Prostate gland (tissue), 2 donors: Measurements from ENCODE around the gene MYZAP. TPM values are rescaled to one million over a fixed set of nuclear protein-coding genes. Genes with fewer than 3 reads are reported as not detected.
"Not testable (repeated sequence)": the region's sequence is repeated elsewhere in the genome, so short reads cannot be mapped to it uniquely, and the experiment has no call there.

Experiments used
- DNase-seq: peaks from one replicate; pipeline ENCODE4 v3.0.0-alpha.2; 2019; ENCODE audit warnings: low spot score
- H3K27ac ChIP-seq, 2 donors: fragments of 200-600 bp; sonication (generic); 2 replicates each; pipeline ENCODE4 v1.5.1; 2017 to 2019
- H3K27me3 ChIP-seq: fragments of 200-600 bp; sonication (generic); replicated peaks from 2 replicates; pipeline ENCODE4 v1.5.1; 2019; ENCODE audit not compliant: insufficient read depth
- H3K36me3 ChIP-seq, 2 donors: fragments of 200-600 bp; sonication (generic); 1 replicate in 1 of 2; 2 replicates in 1 of 2; pipeline versions ENCODE4 v1.5.1 to v1.8.1; 2017 to 2019
- H3K4me1 ChIP-seq: fragments of 200-600 bp; sonication (generic); replicated peaks from 2 replicates; pipeline ENCODE4 v1.5.1; 2019
- H3K4me3 ChIP-seq, 2 donors: fragments of 200-600 bp; sonication (generic); 2 replicates each; pipeline ENCODE4 v1.5.1; 2017 to 2019
- H3K9me3 ChIP-seq: fragments of 200-600 bp; sonication (generic); 2 replicates; pipeline ENCODE4 v1.5.1; 2017
- POLR2A ChIP-seq: fragments of 450-650 bp; IDR thresholded peaks from one replicate; pipeline ENCODE4 v1.6.1; 2016; ENCODE audit warnings: antibody characterized with exemption, mild to moderate bottlenecking
- POLR2AphosphoS5 ChIP-seq: sonication (generic); formaldehyde crosslinking; IDR thresholded peaks from one replicate; pipeline ENCODE4 v1.6.1; 2017; ENCODE audit warnings: antibody characterized with exemption
- WGBS: methylation state at CpG from one replicate; pipeline ENCODE4 v1.1.5; 2018; 5-methylcytosine and 5-hydroxymethylcytosine counted together
- intact Hi-C: fragments of 100-400 bp; cut with DNase I; formaldehyde crosslinking; loops from one replicate; pipeline ENCODE4 v1.14.2; 2022
- total RNA-seq, 2 donors: library from RNA; depleted of rRNA; stranded (reverse); fragments of >200 nt; gene quantifications; one replicate each; pipeline ENCODE4 v1.1.0, GENCODE V29; 2016
- TF ChIP-seq, protein P1 (sequence below), 4 experiments: fragments of 200-600 bp in 2 of 4; fragments of 450-650 bp in 2 of 4; sonication (generic) in 2 of 4; IDR thresholded peaks; 1 replicate in 3 of 4; 2 replicates in 1 of 4; pipeline ENCODE4 v1.5.1; 2016 to 2019; ENCODE audit warnings: antibody characterized with exemption in 4 of 4, mild to moderate bottlenecking in 2 of 4, moderate library complexity in 2 of 4

MYZAP gene
- total RNA-seq, 2 donors from 2014 or later: 14.9 to 25.1 TPM

- H3K4me3 ChIP-seq: no peak overlapping the region
- no peaks in the 10 kb centered on the region for H3K27me3 ChIP-seq
- no peaks in the 10 kb centered on the region for H3K9me3 ChIP-seq
- intact Hi-C loops: loop anchor here (2.0 kb wide), 3 partner anchors 15 to 51 kb away; no protein-coding TSS in a partner anchor
- H3K36me3 ChIP-seq: no peaks in the 10 kb centered on the region
- DNase-seq: peak; percentile 90
- peak; percentile 87 for TF ChIP-seq POLR2AphosphoS5
- TF ChIP-seq, protein P1, sequence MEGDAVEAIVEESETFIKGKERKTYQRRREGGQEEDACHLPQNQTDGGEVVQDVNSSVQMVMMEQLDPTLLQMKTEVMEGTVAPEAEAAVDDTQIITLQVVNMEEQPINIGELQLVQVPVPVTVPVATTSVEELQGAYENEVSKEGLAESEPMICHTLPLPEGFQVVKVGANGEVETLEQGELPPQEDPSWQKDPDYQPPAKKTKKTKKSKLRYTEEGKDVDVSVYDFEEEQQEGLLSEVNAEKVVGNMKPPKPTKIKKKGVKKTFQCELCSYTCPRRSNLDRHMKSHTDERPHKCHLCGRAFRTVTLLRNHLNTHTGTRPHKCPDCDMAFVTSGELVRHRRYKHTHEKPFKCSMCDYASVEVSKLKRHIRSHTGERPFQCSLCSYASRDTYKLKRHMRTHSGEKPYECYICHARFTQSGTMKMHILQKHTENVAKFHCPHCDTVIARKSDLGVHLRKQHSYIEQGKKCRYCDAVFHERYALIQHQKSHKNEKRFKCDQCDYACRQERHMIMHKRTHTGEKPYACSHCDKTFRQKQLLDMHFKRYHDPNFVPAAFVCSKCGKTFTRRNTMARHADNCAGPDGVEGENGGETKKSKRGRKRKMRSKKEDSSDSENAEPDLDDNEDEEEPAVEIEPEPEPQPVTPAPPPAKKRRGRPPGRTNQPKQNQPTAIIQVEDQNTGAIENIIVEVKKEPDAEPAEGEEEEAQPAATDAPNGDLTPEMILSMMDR (IDR thresholded peaks at IDR 0.05): peak; percentile 24 to 87 (median 69)
- TF ChIP-seq POLR2A: no peak
- WGBS: 25% methylated on average over 3 of the region's 3 CpGs
- peak overlapping the region; percentile 65 to 74 for H3K27ac ChIP-seq
- peaks cover 15% of the 10 kb centered on the region for H3K4me1 ChIP-seq
These were observed 20.2 kb downstream of the MYZAP start for GRCh38 chr15:57611938-57612337.

- no peak overlapping the region for H3K4me3 ChIP-seq
- H3K27ac ChIP-seq: no peak overlapping the region
- H3K9me3 ChIP-seq: no peaks in the 10 kb centered on the region
- no peaks in the 10 kb centered on the region for H3K36me3 ChIP-seq
- WGBS: 71% methylated on average over 7 of the region's 7 CpGs
- TF ChIP-seq POLR2AphosphoS5 (no peak), POLR2A (no peak)
- TF ChIP-seq, protein P1 (IDR thresholded peaks at IDR 0.05): no peak
- H3K4me1 ChIP-seq: peaks cover 13% of the 10 kb centered on the region
- no peaks in the 10 kb centered on the region for H3K27me3 ChIP-seq
- DNase-seq: no peak
- intact Hi-C loops: no loop called here
These were observed 22.5 kb downstream of the MYZAP start for GRCh38 chr15:57614241-57614640.

GRCh38 chr15:57615951-57616496 is 24.3 kb downstream of the MYZAP start:
- H3K4me3 ChIP-seq, H3K9me3 ChIP-seq, H3K27ac ChIP-seq, DNase-seq, intact Hi-C loops, H3K27me3 ChIP-seq, H3K4me1 ChIP-seq, H3K36me3 ChIP-seq: not testable (repeated sequence)
- WGBS: 88% methylated on average over 8 of the region's 8 CpGs

GRCh38 chr15:57618325-57618724 is 26.6 kb downstream of the MYZAP start:
- 90% methylated on average over 1 of the region's 1 CpG for WGBS
- H3K9me3 ChIP-seq: no peaks in the 10 kb centered on the region
- intact Hi-C loops: no loop called here

DNA sequence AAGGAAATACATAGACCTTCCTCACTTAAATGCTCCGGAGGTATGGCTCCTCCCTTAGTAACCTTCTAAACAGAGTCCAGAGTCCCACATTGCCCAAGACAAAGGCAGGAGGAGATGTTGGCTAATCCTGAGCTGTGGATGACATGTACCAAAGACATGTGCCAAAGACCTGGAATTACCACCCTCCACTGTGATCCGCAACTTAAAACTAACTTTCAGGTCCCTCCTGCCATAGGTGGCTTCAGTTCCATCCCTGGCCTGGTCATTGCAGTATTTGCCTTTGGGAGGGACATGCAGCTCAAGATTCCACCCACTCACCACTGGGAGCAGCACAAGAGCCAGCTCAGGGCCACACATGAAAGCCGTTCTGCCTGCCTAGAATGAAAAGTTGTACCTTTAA is 28.0 kb downstream of the MYZAP start:
- intact Hi-C loops: no loop called here
- WGBS: 89% methylated on average over 3 of the region's 3 CpGs
- TF ChIP-seq POLR2AphosphoS5 (no peak), POLR2A (no peak)
- TF ChIP-seq, protein P1 (IDR thresholded peaks at IDR 0.05): no peak

More at GRCh38 chr15:57618325-57618724, 26.6 kb downstream of the MYZAP start:
- no peak for TF ChIP-seq POLR2AphosphoS5
- TF ChIP-seq POLR2A: no peak
- TF ChIP-seq, protein P1 (IDR thresholded peaks at IDR 0.05): no peak
- H3K36me3 ChIP-seq: no peaks in the 10 kb centered on the region
- no peak for DNase-seq
- no peaks in the 10 kb centered on the region for H3K27me3 ChIP-seq
- no peak overlapping the region for H3K4me3 ChIP-seq
- H3K27ac ChIP-seq: no peak overlapping the region
- no peaks in the 10 kb centered on the region for H3K4me1 ChIP-seq

More for the DNA sequence above, 28.0 kb downstream of the MYZAP start:
- H3K4me3 ChIP-seq: no peak overlapping the region
- no peaks in the 10 kb centered on the region for H3K9me3 ChIP-seq
- H3K27me3 ChIP-seq: no peaks in the 10 kb centered on the region
- no peak for DNase-seq
- no peak overlapping the region for H3K27ac ChIP-seq
- H3K36me3 ChIP-seq: no peaks in the 10 kb centered on the region
- H3K4me1 ChIP-seq: no peaks in the 10 kb centered on the region
